ENCODE measurements around the gene BCL3.

DNA sequence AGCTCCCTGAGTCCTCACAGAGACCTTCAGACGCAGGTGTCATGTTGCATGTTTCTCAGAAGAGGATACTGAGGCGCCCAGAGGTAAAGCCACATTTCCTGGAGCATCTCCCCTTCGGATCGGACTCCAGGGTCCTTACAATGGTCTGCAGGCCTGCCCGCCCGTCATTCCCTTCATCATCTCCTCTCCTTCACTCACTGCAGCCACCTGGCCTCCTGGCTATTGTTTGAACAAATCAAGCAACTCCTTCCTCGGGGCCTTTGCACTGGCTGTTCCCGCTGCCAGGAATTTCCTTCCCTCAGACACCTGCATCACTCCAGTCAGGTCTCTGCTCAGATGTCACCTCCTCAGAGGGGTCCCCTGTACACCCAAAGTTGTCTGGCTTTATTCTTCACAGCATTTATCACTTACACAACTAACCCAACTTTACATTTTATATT is 29.2 kb upstream of the BCL3 start:
- TF ChIP-seq, protein P1, sequence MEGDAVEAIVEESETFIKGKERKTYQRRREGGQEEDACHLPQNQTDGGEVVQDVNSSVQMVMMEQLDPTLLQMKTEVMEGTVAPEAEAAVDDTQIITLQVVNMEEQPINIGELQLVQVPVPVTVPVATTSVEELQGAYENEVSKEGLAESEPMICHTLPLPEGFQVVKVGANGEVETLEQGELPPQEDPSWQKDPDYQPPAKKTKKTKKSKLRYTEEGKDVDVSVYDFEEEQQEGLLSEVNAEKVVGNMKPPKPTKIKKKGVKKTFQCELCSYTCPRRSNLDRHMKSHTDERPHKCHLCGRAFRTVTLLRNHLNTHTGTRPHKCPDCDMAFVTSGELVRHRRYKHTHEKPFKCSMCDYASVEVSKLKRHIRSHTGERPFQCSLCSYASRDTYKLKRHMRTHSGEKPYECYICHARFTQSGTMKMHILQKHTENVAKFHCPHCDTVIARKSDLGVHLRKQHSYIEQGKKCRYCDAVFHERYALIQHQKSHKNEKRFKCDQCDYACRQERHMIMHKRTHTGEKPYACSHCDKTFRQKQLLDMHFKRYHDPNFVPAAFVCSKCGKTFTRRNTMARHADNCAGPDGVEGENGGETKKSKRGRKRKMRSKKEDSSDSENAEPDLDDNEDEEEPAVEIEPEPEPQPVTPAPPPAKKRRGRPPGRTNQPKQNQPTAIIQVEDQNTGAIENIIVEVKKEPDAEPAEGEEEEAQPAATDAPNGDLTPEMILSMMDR (IDR thresholded peaks at IDR 0.05 in 2 of 3, conservative IDR thresholded peaks at IDR 0.05 in 1 of 3; ENCODE audit: control insufficient read depth in 2 of 3, extremely low read depth in 1 of 3, insufficient read depth in 1 of 3, low read depth in 3 of 3, low read length in 3 of 3), result no peak
- no peak for TF ChIP-seq SMC3 (IDR thresholded peaks at IDR 0.05; ENCODE audit: borderline replicate concordance, low read length)
- TF ChIP-seq CREM (IDR thresholded peaks at IDR 0.05; ENCODE audit: low read depth), result no peak
- TF ChIP-seq ZNF207 (IDR thresholded peaks at IDR 0.05; ENCODE audit: borderline replicate concordance), result no peak
- TF ChIP-seq, protein P2, sequence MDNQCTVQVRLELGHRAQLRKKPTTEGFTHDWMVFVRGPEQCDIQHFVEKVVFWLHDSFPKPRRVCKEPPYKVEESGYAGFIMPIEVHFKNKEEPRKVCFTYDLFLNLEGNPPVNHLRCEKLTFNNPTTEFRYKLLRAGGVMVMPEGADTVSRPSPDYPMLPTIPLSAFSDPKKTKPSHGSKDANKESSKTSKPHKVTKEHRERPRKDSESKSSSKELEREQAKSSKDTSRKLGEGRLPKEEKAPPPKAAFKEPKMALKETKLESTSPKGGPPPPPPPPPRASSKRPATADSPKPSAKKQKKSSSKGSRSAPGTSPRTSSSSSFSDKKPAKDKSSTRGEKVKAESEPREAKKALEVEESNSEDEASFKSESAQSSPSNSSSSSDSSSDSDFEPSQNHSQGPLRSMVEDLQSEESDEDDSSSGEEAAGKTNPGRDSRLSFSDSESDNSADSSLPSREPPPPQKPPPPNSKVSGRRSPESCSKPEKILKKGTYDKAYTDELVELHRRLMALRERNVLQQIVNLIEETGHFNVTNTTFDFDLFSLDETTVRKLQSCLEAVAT (IDR thresholded peaks at IDR 0.05), result no peak
- no peak for TF ChIP-seq EZH2 (IDR thresholded peaks at IDR 0.05; ENCODE audit: borderline replicate concordance, control insufficient read depth, low read depth, low read length)
- TF ChIP-seq BCL11A (IDR thresholded peaks at IDR 0.05; ENCODE audit: low read depth, low read length), result no peak
- no peak for TF ChIP-seq POLR2A (IDR thresholded peaks at IDR 0.05; ENCODE audit: low read depth, low read length)
- TF ChIP-seq YY1 (IDR thresholded peaks at IDR 0.05; ENCODE audit: low read depth, low read length), result no peak
- TF ChIP-seq ZZZ3 (IDR thresholded peaks at IDR 0.05; ENCODE audit: control insufficient read depth, insufficient read length, low read depth), result no peak
